Epithelial cell of proximal tubule (primary cell): Measurements from ENCODE around the gene POLR3B. TPM values are rescaled to one million over a fixed set of nuclear protein-coding genes. Genes with fewer than 3 reads are reported as not detected.
"Not testable (repeated sequence)": the region's sequence is repeated elsewhere in the genome, so short reads cannot be mapped to it uniquely, and the experiment has no call there.

Source experiments
- DNase-seq: peaks from one replicate; pipeline ENCODE4 v3.0.0-alpha.2; 2011; ENCODE audit warnings: low read depth
- H3K4me3 ChIP-seq: 2 replicates; pipeline ENCODE4 v1.5.1; 2011; ENCODE audit warnings: low read depth, mild to moderate bottlenecking, low read length
- total RNA-seq: library from RNA; depleted of rRNA; stranded (reverse); fragments of >200 nt; gene quantifications from 2 replicates; pipeline ENCODE4 v1.2.3, GENCODE V29; 2015
- TF ChIP-seq, protein P1 (sequence below): conservative IDR thresholded peaks from 2 replicates; pipeline ENCODE4 v1.5.1; 2012; ENCODE audit warnings: low read depth, mild to moderate bottlenecking, low read length

POLR3B gene
- total RNA-seq, result 8.6 and 9.5 TPM in 2 replicates

DNA sequence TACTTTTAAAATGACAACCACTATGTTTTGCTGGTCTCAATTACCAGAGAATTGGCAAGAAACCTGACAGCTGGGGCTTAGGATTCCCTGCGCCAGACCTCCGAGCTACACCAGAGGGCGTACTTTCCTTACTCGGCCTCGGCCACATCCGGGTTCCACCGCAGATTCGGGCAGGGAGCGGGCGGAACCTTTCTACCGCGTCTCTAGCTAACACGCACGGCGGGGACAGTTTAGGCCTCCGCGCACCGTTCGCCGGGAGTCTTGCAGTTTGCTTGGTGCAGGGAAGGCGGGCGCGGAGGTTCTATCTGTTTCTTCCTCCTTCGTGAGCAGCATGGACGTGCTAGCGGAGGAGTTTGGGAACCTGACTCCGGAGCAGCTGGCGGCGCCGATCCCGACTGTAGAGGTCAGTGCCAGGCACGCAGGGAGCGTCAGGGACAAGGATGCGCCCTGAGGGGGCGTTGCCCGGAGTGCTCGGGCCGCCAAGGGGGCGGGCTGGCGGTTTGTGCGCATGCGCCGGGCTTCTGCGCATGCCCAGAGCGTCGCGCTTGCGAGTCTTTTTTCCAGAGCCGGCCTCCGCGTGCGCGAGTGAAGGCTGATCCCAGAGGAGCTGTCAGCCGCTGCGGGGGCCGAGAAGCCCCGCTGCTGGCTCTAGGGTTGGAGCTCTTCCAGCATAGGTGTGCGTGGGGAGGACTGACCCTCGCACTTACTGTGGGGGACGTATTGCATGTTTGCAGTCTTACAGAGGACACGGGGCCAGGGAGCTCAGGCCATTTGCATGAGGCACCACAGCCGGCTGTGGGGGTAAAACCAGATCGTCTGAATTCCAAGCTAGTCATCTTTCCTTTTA lies at the start of gene POLR3B:
POLR3B (plus strand) TSS at position 200 of the 847 bp plus-strand sequence; CDS start at position 332, 132 bp downstream.
- TF ChIP-seq, protein P1, sequence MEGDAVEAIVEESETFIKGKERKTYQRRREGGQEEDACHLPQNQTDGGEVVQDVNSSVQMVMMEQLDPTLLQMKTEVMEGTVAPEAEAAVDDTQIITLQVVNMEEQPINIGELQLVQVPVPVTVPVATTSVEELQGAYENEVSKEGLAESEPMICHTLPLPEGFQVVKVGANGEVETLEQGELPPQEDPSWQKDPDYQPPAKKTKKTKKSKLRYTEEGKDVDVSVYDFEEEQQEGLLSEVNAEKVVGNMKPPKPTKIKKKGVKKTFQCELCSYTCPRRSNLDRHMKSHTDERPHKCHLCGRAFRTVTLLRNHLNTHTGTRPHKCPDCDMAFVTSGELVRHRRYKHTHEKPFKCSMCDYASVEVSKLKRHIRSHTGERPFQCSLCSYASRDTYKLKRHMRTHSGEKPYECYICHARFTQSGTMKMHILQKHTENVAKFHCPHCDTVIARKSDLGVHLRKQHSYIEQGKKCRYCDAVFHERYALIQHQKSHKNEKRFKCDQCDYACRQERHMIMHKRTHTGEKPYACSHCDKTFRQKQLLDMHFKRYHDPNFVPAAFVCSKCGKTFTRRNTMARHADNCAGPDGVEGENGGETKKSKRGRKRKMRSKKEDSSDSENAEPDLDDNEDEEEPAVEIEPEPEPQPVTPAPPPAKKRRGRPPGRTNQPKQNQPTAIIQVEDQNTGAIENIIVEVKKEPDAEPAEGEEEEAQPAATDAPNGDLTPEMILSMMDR, result peak; percentile 92
- peak within 1 kb of the TSS; percentile 86 for H3K4me3 ChIP-seq
- peak; percentile 55 for DNase-seq

- DNase-seq, result no peak
- H3K4me3 ChIP-seq, result no peak overlapping the region
Observed at GRCh38 chr12:106308121-106308520, 49.4 kb upstream of the POLR3B start.

GRCh38 chr12:106308611-106309010 lies 48.9 kb upstream of the POLR3B start:
- TF ChIP-seq, protein P1, result no peak
- no peak for DNase-seq
- H3K4me3 ChIP-seq, result no peak overlapping the region

More at GRCh38 chr12:106308121-106308520, 49.4 kb upstream of the POLR3B start:
- TF ChIP-seq, protein P1, result no peak

GRCh38 chr12:106309671-106310505 lies 47.7 kb upstream of the POLR3B start:
- no peak overlapping the region for H3K4me3 ChIP-seq
- peak; percentile 63 for DNase-seq
- TF ChIP-seq, protein P1, result no peak

DNA sequence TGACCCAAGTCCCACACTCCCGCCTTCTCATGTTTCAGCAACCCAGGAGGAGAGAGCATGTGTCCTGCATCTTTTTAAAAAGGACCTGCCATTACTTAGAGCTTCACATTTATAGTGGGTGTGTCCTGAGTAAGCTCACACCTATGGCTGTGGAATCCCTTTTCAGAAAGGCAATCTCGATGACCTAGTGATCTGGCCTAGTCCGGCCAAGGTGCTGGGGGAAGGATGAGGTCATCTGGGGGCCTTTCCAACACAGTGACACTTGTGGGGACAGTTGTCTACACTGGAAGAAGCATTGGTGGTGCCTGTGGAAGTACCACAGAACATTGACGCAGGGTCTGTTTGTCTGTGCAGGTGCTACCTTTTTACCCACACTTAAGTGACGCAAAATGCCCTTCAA lies 46.9 kb upstream of the POLR3B start:
- H3K4me3 ChIP-seq, result no peak overlapping the region
- DNase-seq, result no peak
- TF ChIP-seq, protein P1, result no peak

- H3K4me3 ChIP-seq, result no peak overlapping the region
- DNase-seq, result no peak
- TF ChIP-seq, protein P1, result no peak
Observed at GRCh38 chr12:106311139-106311538, 46.4 kb upstream of the POLR3B start.

DNA sequence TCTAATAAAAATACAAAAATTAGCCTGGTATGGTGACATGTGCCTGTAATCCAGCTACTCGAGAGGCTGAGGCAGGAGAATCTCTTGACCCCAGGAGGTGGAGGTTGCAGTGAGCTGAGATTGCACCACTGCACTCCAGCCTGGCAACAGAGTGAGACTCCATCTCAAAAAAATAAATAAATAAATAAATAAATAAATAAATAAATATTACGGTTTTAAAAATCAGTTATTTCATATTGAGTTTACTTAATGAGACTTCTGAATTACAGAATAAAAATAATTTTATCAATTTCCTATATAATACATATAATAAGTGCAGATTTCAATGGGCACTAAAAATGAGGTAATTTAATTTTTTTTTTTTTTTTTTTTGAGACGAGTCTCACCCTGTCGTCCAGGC lies 44.1 kb upstream of the POLR3B start:
- DNase-seq, H3K4me3 ChIP-seq: not testable (repeated sequence)
